Activated naive CD4-positive, alpha-beta T cell treated with anti-CD3 and anti-CD28 coated beads for 36 hours (primary cell): ENCODE results near the gene SARS1. TPM values are rescaled to one million over a fixed set of nuclear protein-coding genes. Genes with fewer than 3 reads are reported as not detected.
"Not testable (repeated sequence)": the region's sequence is repeated elsewhere in the genome, so short reads cannot be mapped to it uniquely, and the experiment has no call there.

Experiments
- CTCF ChIA-PET: fragments of 350-600 bp; sonication (Branson Sonifier 250); formaldehyde crosslinking; loops from one replicate; lab custom pipeline; 2021; ENCODE audit warnings: antibody characterized with exemption; lab: Charles Lee
- DNase-seq: peaks from one replicate; pipeline ENCODE4 v3.0.0-alpha.2; 2020
- H3K27ac Mint-ChIP-seq: one replicate; pipeline ENCODE4 v1.8.0; 2021; ENCODE audit warnings: mild to moderate bottlenecking, mixed read lengths
- H3K27me3 Mint-ChIP-seq: one replicate; pipeline ENCODE4 v1.8.0; 2021; ENCODE audit warnings: low read depth, mixed read lengths
- H3K36me3 Mint-ChIP-seq: one replicate; pipeline ENCODE4 v1.8.0; 2021; ENCODE audit warnings: low read depth, mixed read lengths
- H3K4me1 Mint-ChIP-seq: one replicate; pipeline ENCODE4 v1.8.0; 2021; ENCODE audit warnings: low read depth, mixed read lengths
- H3K4me3 Mint-ChIP-seq: one replicate; pipeline ENCODE4 v1.8.0; 2021; ENCODE audit warnings: mild to moderate bottlenecking, moderate library complexity, mixed read lengths
- H3K9me3 Mint-ChIP-seq: one replicate; pipeline ENCODE4 v1.8.0; 2021; ENCODE audit warnings: mixed read lengths
- intact Hi-C: fragments of 100-400 bp; cut with micrococcal nuclease; formaldehyde crosslinking; loops from one replicate; pipeline ENCODE4 v1.15.1; 2023
- total RNA-seq, 2 experiments: library from RNA; stranded (reverse); gene quantifications; one replicate each; pipeline ENCODE4 v1.2.3, GENCODE V29; 2021

Gene SARS1
- total RNA-seq, 2 experiments from 2014 or later: 363 TPM

DNA sequence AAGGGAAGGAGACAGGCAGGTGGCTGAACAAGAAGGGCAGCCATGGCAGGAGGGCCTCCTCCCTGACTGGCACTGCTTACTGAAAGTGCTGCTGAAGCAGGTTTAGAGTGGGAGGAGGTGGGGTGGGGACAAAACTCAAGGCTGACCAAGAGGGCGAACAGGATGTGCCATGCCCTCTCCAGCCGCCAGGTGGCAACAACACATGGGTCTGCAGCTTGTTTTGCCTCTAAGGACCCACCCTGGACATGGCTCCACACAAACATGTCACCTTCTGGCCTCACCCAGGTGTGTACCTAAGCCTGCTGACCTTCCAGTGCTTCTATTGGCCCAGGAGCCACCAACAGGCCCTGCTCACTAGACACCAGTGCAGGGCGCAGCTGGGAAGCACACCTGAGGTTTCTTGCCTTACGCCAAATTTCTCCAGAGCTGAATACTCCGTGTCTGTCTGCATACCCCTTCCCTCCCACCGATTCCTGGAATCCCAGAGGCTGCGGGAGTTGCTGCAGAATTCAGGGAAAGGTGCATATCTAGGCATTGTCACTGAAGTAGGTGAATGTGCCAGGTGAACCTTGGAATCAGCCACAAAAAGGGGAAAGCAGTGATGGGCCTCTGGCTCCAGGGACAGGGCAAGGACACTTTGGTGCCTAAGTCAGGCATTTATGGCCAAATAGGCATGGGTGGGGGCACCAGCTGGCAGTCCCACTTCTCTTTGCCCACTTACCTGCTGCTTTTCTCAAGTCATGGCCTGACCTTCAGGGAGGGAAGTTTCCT lies 63.9 kb downstream of the SARS1 start:
- CTCF ChIA-PET: interaction anchor here (0.6 to 8.9 kb wide), 23 partner anchors 13 to 324 kb away, joined by 3 to 126 read pairs (median 3); partner anchors contain the start of gene SORT1
- Mint-ChIP-seq H3K4me3 (no peak overlapping the region), H3K4me1 (peaks cover 4% of the 10 kb centered on the region), H3K36me3 (no peaks in the 10 kb centered on the region), H3K27me3 (no peaks in the 10 kb centered on the region), H3K27ac (no peak overlapping the region), H3K9me3 (no peaks in the 10 kb centered on the region)
- peak; percentile 73 for DNase-seq
- intact Hi-C loops: loop anchor here (1.0 kb wide), 3 partner anchors 76 to 255 kb away; no protein-coding TSS in a partner anchor

GRCh38 chr1:109279615-109280278 lies 66.0 kb downstream of the SARS1 start:
- intact Hi-C loops: loop anchor here (5.0 kb wide), 1 partner anchor 237 kb away; the partner anchor contains the start of gene WDR47
- Mint-ChIP-seq H3K9me3 (no peaks in the 10 kb centered on the region), H3K27ac (peak overlapping the region; percentile 30), H3K4me1 (peaks cover 6% of the 10 kb centered on the region), H3K36me3 (no peaks in the 10 kb centered on the region), H3K4me3 (no peak overlapping the region), H3K27me3 (no peaks in the 10 kb centered on the region)
- DNase-seq: no peak
- CTCF ChIA-PET: interaction anchor here (0.6 to 8.9 kb wide), 4 partner anchors 33 to 252 kb away, joined by 4 to 126 read pairs (median 23); partner anchors contain the start of gene SORT1

- Mint-ChIP-seq H3K4me1 (peaks cover 6% of the 10 kb centered on the region), H3K4me3 (no peak overlapping the region), H3K9me3 (no peaks in the 10 kb centered on the region), H3K36me3 (no peaks in the 10 kb centered on the region), H3K27me3 (no peaks in the 10 kb centered on the region), H3K27ac (no peak overlapping the region)
- intact Hi-C loops: loop anchor here (5.0 kb wide), 1 partner anchor 239 kb away; the partner anchor contains the start of gene WDR47
- no peak for DNase-seq
- CTCF ChIA-PET: interaction anchor here (8.9 kb wide), 1 partner anchor 118 kb away, joined by 126 read pairs; the partner anchor contains the start of gene SORT1
Measured at GRCh38 chr1:109280862-109281261, 67.1 kb downstream of the SARS1 start.

DNA sequence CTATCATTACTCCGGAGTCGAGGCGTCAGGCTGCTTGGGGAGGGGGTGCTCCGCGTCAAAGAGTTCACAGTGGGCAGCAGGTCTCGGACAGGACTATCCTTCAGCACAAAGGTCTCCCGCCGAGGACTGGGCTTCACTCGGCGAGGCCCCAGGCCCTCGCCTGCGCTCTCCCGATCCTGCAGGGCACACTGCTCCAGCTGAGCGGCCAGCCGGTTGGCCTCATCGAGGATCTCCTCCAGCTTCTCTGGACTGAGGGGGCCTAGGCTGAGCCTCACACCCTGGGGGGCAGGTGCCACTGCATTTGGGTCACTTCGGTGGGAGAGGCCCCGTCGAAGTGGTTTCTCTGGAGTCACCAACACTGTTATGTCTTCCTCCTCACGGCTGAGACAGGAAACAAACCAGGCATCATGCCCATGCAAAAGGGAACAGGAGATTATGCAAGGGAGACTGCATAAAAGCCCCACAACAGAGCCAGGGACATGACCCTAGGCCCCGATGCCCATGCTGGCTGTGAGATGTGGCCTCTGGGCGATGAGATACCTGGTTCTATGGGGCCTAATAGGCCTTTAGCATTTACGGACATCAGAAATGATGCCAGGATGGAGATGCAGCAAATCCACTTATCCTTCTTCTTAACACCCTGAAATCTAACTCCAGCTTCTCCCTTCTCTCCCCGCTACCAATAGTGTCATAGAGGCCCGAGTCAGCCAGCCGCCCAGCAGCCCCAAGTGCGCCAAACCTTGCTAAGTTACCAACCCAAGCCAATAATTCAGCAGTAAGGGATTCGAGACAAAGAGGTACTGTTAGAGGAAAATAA lies 68.2 kb downstream of the SARS1 start:
- intact Hi-C loops: loop anchor here (2.0 to 5.0 kb wide), 2 partner anchors 201 to 240 kb away; partner anchors contain the start of genes ATXN7L2 and WDR47
- no peaks in the 10 kb centered on the region for H3K36me3 Mint-ChIP-seq
- peak overlapping the region; percentile 94 for H3K4me3 Mint-ChIP-seq
- no peak for DNase-seq
- CTCF ChIA-PET: interaction anchor here (0.6 to 8.9 kb wide), 6 partner anchors 16 to 250 kb away, joined by 3 to 126 read pairs (median 4); partner anchors contain the start of gene SORT1
- H3K27me3 Mint-ChIP-seq: no peaks in the 10 kb centered on the region
- H3K9me3 Mint-ChIP-seq: no peaks in the 10 kb centered on the region
- peaks cover 6% of the 10 kb centered on the region for H3K4me1 Mint-ChIP-seq
- no peak overlapping the region for H3K27ac Mint-ChIP-seq

- no peaks in the 10 kb centered on the region for H3K27me3 Mint-ChIP-seq
- intact Hi-C loops: loop anchor here (2.0 to 5.0 kb wide), 2 partner anchors 200 to 240 kb away; partner anchors contain the start of genes ATXN7L2 and WDR47
- peaks cover 6% of the 10 kb centered on the region for H3K4me1 Mint-ChIP-seq
- H3K4me3 Mint-ChIP-seq: peak overlapping the region; percentile 94
- CTCF ChIA-PET: interaction anchor here (0.9 to 8.9 kb wide), 6 partner anchors 25 to 250 kb away, joined by 3 to 126 read pairs (median 4); partner anchors contain the start of gene SORT1
- no peaks in the 10 kb centered on the region for H3K9me3 Mint-ChIP-seq
- H3K36me3 Mint-ChIP-seq: no peaks in the 10 kb centered on the region
- no peak overlapping the region for H3K27ac Mint-ChIP-seq
- DNase-seq: peak; percentile 11
Measured at GRCh38 chr1:109282497-109282951, 68.8 kb downstream of the SARS1 start.

GRCh38 chr1:109282952-109283747 lies 69.4 kb downstream of the SARS1 start, which contains the start of gene PSRC1:
PSRC1 (minus strand) TSS chr1:109283145.
- intact Hi-C loops: loop anchor here (1.0 to 5.0 kb wide), 7 partner anchors 70 to 266 kb away; partner anchors contain the start of genes ATXN7L2, PSMA5, SARS1 and WDR47
- H3K9me3 Mint-ChIP-seq: no peaks in the 10 kb centered on the region
- H3K4me3 Mint-ChIP-seq: peak within 1 kb of the TSS; percentile 94
- CTCF ChIA-PET: interaction anchor here (0.9 to 8.9 kb wide), 6 partner anchors 25 to 249 kb away, joined by 3 to 126 read pairs (median 4); partner anchors contain the start of gene SORT1
- no peaks in the 10 kb centered on the region for H3K27me3 Mint-ChIP-seq
- peak; percentile 94 for DNase-seq
- H3K4me1 Mint-ChIP-seq: peaks cover 6% of the 10 kb centered on the region
- H3K27ac Mint-ChIP-seq: peak within 1 kb of the TSS; percentile 89
- H3K36me3 Mint-ChIP-seq: no peaks in the 10 kb centered on the region

- Mint-ChIP-seq H3K36me3 (no peaks in the 10 kb centered on the region), H3K9me3 (no peaks in the 10 kb centered on the region), H3K4me3 (peak overlapping the region; percentile 94), H3K4me1 (peaks cover 6% of the 10 kb centered on the region), H3K27ac (no peak overlapping the region), H3K27me3 (no peaks in the 10 kb centered on the region)
- CTCF ChIA-PET: interaction anchor here (0.9 to 8.9 kb wide), 2 partner anchors 115 to 121 kb away, joined by 3 to 126 read pairs; partner anchors contain the start of gene SORT1
- DNase-seq: no peak
- intact Hi-C loops: loop anchor here (1.0 to 5.0 kb wide), 7 partner anchors 71 to 265 kb away; partner anchors contain the start of genes ATXN7L2, PSMA5, SARS1 and WDR47
Measured at GRCh38 chr1:109283748-109284600, 70.3 kb downstream of the SARS1 start.

DNA sequence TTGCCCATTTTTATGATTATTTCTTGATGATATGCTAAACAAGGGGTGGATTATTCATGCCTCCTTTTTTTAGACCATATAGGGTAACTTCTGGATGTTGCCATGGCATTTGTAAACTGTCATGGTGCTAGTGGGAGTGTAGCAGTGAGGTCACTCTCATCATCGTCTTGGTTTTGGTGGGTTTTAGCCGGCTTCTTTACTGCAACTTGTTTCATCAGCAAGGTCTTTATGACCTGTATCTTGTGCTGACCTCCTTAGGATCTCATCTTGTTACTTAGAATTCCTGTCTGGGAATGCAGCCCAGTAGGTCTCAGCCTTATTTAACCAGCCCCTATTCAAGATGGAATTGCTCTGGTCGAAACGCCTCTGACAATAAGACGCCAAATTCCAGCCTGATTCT lies 73.0 kb downstream of the SARS1 start:
- H3K36me3 Mint-ChIP-seq, H3K4me3 Mint-ChIP-seq, H3K9me3 Mint-ChIP-seq, intact Hi-C loops, H3K27me3 Mint-ChIP-seq, CTCF ChIA-PET, DNase-seq, H3K27ac Mint-ChIP-seq, H3K4me1 Mint-ChIP-seq: not testable (repeated sequence)
